ENCODE results near the gene MRPL37. TPM values are rescaled to one million over a fixed set of nuclear protein-coding genes. Genes with fewer than 3 reads are reported as not detected.

Gene MRPL37
- total RNA-seq = 10 to 100 TPM; 63.1 to 75.9 TPM

DNA sequence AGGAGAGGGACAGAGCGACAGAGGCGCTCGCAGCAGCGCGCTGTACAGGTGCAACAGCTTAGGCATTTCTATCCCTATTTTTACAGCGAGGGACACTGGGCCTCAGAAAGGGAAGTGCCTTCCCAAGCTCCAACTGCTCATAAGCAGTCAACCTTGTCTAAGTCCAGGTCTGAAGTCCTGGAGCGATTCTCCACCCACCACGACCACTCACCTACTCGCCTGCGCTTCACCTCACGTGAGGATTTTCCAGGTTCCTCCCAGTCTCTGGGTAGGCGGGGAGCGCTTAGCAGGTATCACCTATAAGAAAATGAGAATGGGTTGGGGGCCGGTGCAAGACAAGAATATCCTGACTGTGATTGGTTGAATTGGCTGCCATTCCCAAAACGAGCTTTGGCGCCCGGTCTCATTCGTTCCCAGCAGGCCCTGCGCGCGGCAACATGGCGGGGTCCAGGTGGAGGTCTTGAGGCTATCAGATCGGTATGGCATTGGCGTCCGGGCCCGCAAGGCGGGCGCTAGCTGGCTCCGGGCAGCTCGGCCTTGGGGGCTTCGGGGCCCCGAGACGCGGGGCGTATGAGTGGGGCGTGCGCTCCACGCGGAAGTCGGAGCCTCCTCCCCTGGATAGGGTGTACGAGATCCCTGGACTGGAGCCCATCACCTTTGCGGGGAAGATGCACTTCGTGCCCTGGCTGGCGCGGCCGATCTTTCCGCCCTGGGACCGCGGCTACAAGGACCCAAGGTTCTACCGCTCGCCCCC is at the start of gene MRPL37, which contains the start of gene CYB5RL:
TSS of gene MRPL37 (plus strand) at position 403 of the 754 bp plus-strand sequence. CDS start at position 480, 77 bp downstream.
TSS of gene CYB5RL (minus strand) at position 266 of the 754 bp plus-strand sequence. CDS start 4,414 bp downstream, outside the sequence.
- Histone ChIP-seq H3K4me3 (peak within 1 kb of the TSS; percentile 73 to 94), H3K36me3 (peaks cover 5% of the 10 kb centered on the region), H3K9me3 (no peaks in the 10 kb centered on the region), H3K27ac (peak within 1 kb of the TSS; percentile 56 to 85), H3K27me3 (no peaks in the 10 kb centered on the region), H3K4me1 (peaks cover 0 to 23% of the 10 kb centered on the region in 2 donors)
- TF ChIP-seq, protein P1, sequence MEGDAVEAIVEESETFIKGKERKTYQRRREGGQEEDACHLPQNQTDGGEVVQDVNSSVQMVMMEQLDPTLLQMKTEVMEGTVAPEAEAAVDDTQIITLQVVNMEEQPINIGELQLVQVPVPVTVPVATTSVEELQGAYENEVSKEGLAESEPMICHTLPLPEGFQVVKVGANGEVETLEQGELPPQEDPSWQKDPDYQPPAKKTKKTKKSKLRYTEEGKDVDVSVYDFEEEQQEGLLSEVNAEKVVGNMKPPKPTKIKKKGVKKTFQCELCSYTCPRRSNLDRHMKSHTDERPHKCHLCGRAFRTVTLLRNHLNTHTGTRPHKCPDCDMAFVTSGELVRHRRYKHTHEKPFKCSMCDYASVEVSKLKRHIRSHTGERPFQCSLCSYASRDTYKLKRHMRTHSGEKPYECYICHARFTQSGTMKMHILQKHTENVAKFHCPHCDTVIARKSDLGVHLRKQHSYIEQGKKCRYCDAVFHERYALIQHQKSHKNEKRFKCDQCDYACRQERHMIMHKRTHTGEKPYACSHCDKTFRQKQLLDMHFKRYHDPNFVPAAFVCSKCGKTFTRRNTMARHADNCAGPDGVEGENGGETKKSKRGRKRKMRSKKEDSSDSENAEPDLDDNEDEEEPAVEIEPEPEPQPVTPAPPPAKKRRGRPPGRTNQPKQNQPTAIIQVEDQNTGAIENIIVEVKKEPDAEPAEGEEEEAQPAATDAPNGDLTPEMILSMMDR (IDR thresholded peaks at IDR 0.05) = peak in 1 of 2 donors; percentile 15
- peak; percentile 93 for DNase-seq (ENCODE audit: low spot score)

GRCh38 chr1:54151013-54151412 is 49.0 kb upstream of the MRPL37 start:
- TF ChIP-seq, protein P1 (IDR thresholded peaks at IDR 0.05) = no peak
- H3K36me3 ChIP-seq = no peaks in the 10 kb centered on the region
- no peaks in the 10 kb centered on the region for H3K9me3 ChIP-seq
- H3K4me3 ChIP-seq = no peak overlapping the region
- DNase-seq (ENCODE audit: low spot score) = no peak
- peaks cover 0 to 7% of the 10 kb centered on the region in 2 donors for H3K4me1 ChIP-seq
- H3K27ac ChIP-seq = no peak overlapping the region
- H3K27me3 ChIP-seq = no peaks in the 10 kb centered on the region

- peaks cover 0 to 7% of the 10 kb centered on the region in 2 donors for H3K4me1 ChIP-seq
- no peaks in the 10 kb centered on the region for H3K36me3 ChIP-seq
- no peak for DNase-seq (ENCODE audit: low spot score)
- H3K9me3 ChIP-seq = no peaks in the 10 kb centered on the region
- no peak within 1 kb of the TSS for H3K4me3 ChIP-seq
- H3K27ac ChIP-seq = no peak within 1 kb of the TSS
- TF ChIP-seq, protein P1 (IDR thresholded peaks at IDR 0.05) = no peak
- H3K27me3 ChIP-seq = no peaks in the 10 kb centered on the region
Observed at GRCh38 chr1:54152696-54153095, 47.3 kb upstream of the MRPL37 start, which contains the start of gene CDCP2. TSS of gene CDCP2 (minus strand) at chr1:54153000. CDS start at chr1:54152922, 78 bp downstream.

GRCh38 chr1:54153535-54154439 is 46.2 kb upstream of the MRPL37 start:
- TF ChIP-seq, protein P1 (IDR thresholded peaks at IDR 0.05) = no peak
- peak; percentile 84 for DNase-seq (ENCODE audit: low spot score)
- H3K4me1 ChIP-seq = peaks cover 0 to 7% of the 10 kb centered on the region in 2 donors
- no peaks in the 10 kb centered on the region for H3K36me3 ChIP-seq
- no peaks in the 10 kb centered on the region for H3K9me3 ChIP-seq
- no peak overlapping the region for H3K27ac ChIP-seq
- H3K4me3 ChIP-seq = no peak overlapping the region
- no peaks in the 10 kb centered on the region for H3K27me3 ChIP-seq

DNA sequence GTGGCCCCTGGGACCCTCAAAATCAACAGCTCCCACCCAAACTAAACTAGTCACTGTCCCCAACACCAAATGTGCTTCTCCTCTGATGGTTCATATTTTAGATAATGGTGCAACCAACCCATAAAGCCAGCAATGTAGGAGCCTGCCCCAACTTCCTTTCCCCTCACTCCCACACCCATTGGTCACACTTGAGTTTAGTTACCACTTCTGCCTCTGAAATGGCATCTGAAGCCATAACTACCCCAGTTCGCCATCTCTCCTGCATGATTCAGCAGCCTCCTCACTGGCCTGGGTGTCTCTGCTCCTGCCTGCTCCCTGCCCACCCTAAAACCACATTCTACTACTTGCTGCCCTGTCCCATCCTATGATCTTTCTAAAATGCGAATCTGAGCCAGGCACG is 43.8 kb upstream of the MRPL37 start:
- Histone ChIP-seq H3K9me3 (no peaks in the 10 kb centered on the region), H3K27me3 (no peaks in the 10 kb centered on the region), H3K4me3 (no peak overlapping the region), H3K27ac (no peak overlapping the region), H3K36me3 (no peaks in the 10 kb centered on the region), H3K4me1 (peaks cover 0 to 11% of the 10 kb centered on the region in 2 donors)
- TF ChIP-seq, protein P1 (IDR thresholded peaks at IDR 0.05) = no peak
- no peak for DNase-seq (ENCODE audit: low spot score)

Data from right atrium auricular region (tissue), 2 donors.